Measurements from ENCODE around the gene SLC11A1. TPM values are rescaled to one million over a fixed set of nuclear protein-coding genes. Genes with fewer than 3 reads are reported as not detected.

The SLC11A1 gene
- total and polyA plus RNA-seq, 2 donors (not counting 1 experiment from before 2014, with no cell fraction given), result 6.5 to 65.3 TPM

DNA sequence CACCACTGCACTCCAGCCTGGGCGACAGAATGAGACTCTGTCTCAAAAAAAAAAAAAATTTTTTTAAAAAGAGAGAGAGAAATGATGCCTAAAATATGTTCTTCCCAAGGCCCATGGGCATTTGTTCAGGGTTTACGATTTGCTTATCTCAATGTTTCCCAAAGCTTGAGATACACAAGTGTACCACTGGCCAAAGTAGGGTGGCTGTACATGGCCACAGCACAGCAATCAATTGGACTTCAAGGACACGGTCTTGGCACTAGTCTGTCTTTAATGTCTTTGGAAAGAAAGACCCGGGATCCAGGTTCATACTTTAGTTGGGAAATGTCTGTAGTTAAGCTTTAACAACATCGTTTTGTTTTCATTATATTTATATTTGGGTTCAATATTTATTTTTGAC, 34.9 kb upstream of the SLC11A1 start:
- ChIA-PET CTCF (interaction anchor here (2.5 kb wide), 1 partner anchor 10 kb away, joined by 8 read pairs; the partner anchor contains the start of gene CATIP), POLR2A (no interaction called here)
- TF ChIP-seq, protein P1, sequence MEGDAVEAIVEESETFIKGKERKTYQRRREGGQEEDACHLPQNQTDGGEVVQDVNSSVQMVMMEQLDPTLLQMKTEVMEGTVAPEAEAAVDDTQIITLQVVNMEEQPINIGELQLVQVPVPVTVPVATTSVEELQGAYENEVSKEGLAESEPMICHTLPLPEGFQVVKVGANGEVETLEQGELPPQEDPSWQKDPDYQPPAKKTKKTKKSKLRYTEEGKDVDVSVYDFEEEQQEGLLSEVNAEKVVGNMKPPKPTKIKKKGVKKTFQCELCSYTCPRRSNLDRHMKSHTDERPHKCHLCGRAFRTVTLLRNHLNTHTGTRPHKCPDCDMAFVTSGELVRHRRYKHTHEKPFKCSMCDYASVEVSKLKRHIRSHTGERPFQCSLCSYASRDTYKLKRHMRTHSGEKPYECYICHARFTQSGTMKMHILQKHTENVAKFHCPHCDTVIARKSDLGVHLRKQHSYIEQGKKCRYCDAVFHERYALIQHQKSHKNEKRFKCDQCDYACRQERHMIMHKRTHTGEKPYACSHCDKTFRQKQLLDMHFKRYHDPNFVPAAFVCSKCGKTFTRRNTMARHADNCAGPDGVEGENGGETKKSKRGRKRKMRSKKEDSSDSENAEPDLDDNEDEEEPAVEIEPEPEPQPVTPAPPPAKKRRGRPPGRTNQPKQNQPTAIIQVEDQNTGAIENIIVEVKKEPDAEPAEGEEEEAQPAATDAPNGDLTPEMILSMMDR (IDR thresholded peaks at IDR 0.05), result no peak
- no peak for TF ChIP-seq EZH2 (IDR thresholded peaks at IDR 0.05; ENCODE audit: borderline replicate concordance, insufficient read depth, low read depth, low read length, poor library complexity, severe bottlenecking)
- no peaks in the 10 kb centered on the region for H3K4me1 Mint-ChIP-seq
- no peaks in the 10 kb centered on the region for H3K79me2 ChIP-seq (ENCODE audit: control insufficient read depth, insufficient read depth, low read length)
- no peaks in the 10 kb centered on the region for H3K36me3 ChIP-seq (replicated peaks in 1 of 2; ENCODE audit: control extremely low read depth in 1 of 2, control insufficient read depth in 1 of 2, extremely low read depth in 1 of 2, insufficient read depth in 2 of 2, low read length in 1 of 2)
- no peak overlapping the region for H3K4me3 ChIP-seq (ENCODE audit: control extremely low read depth in 1 of 5, extremely low read depth in 1 of 5, insufficient read depth in 1 of 5, low read depth in 2 of 5, low read length in 4 of 5)
- no peak overlapping the region for H3K27ac Mint-ChIP-seq
- no peak overlapping the region for H3K27ac ChIP-seq (ENCODE audit: low read length in 2 of 2)
- H4K20me1 ChIP-seq (ENCODE audit: control insufficient read depth, insufficient read depth, low read length, poor library complexity, severe bottlenecking), result no peaks in the 10 kb centered on the region
- peaks cover 0 to 16% (median 12%) of the 10 kb centered on the region in 3 donors for H3K9me3 ChIP-seq (ENCODE audit: control extremely low read depth in 1 of 3, control insufficient read depth in 2 of 3, insufficient read depth in 1 of 3, low read length in 2 of 3)
- ATAC-seq (ENCODE audit: low read depth), result no peak
- H3K27me3 ChIP-seq (replicated peaks in 1 of 4; ENCODE audit: control extremely low read depth in 1 of 4, control insufficient read depth in 3 of 4, insufficient read depth in 4 of 4, low read length in 3 of 4), result no peaks in the 10 kb centered on the region
- peaks cover 4% of the 10 kb centered on the region for H3K9me3 Mint-ChIP-seq (ENCODE audit: insufficient read depth)
- H2AFZ ChIP-seq (ENCODE audit: insufficient read depth, low read depth, low read length, poor library complexity, severe bottlenecking), result no peak overlapping the region
- no peak overlapping the region for H3K4me3 Mint-ChIP-seq
- DNase-seq, result no peak
- 100% methylated on average over 1 of the region's 5 CpGs for WGBS (ENCODE audit: insufficient coverage)
- intact Hi-C loops (cut with micrococcal nuclease), result no loop called here
- no peaks in the 10 kb centered on the region for H3K4me1 ChIP-seq (ENCODE audit: control insufficient read depth in 2 of 2, insufficient read depth in 2 of 2, low read length in 2 of 2)
- no peak overlapping the region for H3K4me2 ChIP-seq (replicated peaks; ENCODE audit: low read depth, low read length, poor library complexity, severe bottlenecking)
- no peak overlapping the region for H3K9ac ChIP-seq (ENCODE audit: low read length)
- no peaks in the 10 kb centered on the region for H3K27me3 Mint-ChIP-seq

DNA sequence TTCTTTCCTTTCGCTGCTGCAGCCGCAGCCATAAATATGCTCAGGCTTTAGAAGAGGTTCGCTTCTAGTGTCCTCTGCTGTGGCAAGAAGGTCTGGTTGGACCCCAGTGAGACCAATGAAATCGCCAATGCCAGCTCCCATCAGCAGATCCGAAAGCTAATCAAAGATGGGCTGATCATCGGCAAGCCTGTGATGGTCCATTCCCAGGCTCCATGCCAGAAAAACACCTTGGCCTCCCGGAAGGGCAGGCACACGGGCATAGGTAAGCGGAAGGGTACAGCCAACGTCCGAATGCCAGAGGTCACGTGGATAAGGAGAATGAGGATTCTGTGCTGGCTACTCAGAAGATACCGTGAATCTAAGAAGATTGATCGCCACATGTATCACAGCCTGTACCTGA, 28.0 kb upstream of the SLC11A1 start:
- H3K4me1 Mint-ChIP-seq, result peaks cover 4% of the 10 kb centered on the region
- no peak overlapping the region for H3K27ac Mint-ChIP-seq
- CTCF ChIA-PET, result interaction anchor here (0.9 to 7.1 kb wide), 4 partner anchors 18 to 81 kb away, joined by 5 to 139 read pairs (median 57); partner anchors contain the start of genes AAMP, PNKD and TMBIM1
- H3K4me3 Mint-ChIP-seq, result no peak overlapping the region
- DNase-seq, result no peak
- Histone ChIP-seq H3K27me3 (replicated peaks in 1 of 4; ENCODE audit: control extremely low read depth in 1 of 4, control insufficient read depth in 3 of 4, insufficient read depth in 4 of 4, low read length in 3 of 4) (no peaks in the 10 kb centered on the region), H2AFZ (ENCODE audit: insufficient read depth, low read depth, low read length, poor library complexity, severe bottlenecking) (no peak overlapping the region), H3K4me3 (ENCODE audit: control extremely low read depth in 1 of 5, extremely low read depth in 1 of 5, insufficient read depth in 1 of 5, low read depth in 2 of 5, low read length in 4 of 5) (no peak overlapping the region), H3K9ac (ENCODE audit: low read length) (no peak overlapping the region), H4K20me1 (ENCODE audit: control insufficient read depth, insufficient read depth, low read length, poor library complexity, severe bottlenecking) (no peaks in the 10 kb centered on the region), H3K4me1 (ENCODE audit: control insufficient read depth in 2 of 2, insufficient read depth in 2 of 2, low read length in 2 of 2) (peaks cover 0 to 7% of the 10 kb centered on the region in 2 donors), H3K79me2 (ENCODE audit: control insufficient read depth, insufficient read depth, low read length) (no peaks in the 10 kb centered on the region), H3K27ac (ENCODE audit: low read length in 2 of 2) (no peak overlapping the region), H3K36me3 (replicated peaks in 1 of 2; ENCODE audit: control extremely low read depth in 1 of 2, control insufficient read depth in 1 of 2, extremely low read depth in 1 of 2, insufficient read depth in 2 of 2, low read length in 1 of 2) (no peaks in the 10 kb centered on the region), H3K4me2 (replicated peaks; ENCODE audit: low read depth, low read length, poor library complexity, severe bottlenecking) (no peak overlapping the region), H3K9me3 (ENCODE audit: control extremely low read depth in 1 of 3, control insufficient read depth in 2 of 3, insufficient read depth in 1 of 3, low read length in 2 of 3) (peaks cover 0 to 17% (median 16%) of the 10 kb centered on the region in 3 donors)
- WGBS (ENCODE audit: insufficient coverage), result 99% methylated on average over 13 of the region's 14 CpGs
- no peaks in the 10 kb centered on the region for H3K27me3 Mint-ChIP-seq
- POLR2A ChIA-PET, result no interaction called here
- H3K9me3 Mint-ChIP-seq (ENCODE audit: insufficient read depth), result peaks cover 4% of the 10 kb centered on the region
- no peak for TF ChIP-seq EZH2 (IDR thresholded peaks at IDR 0.05; ENCODE audit: borderline replicate concordance, insufficient read depth, low read depth, low read length, poor library complexity, severe bottlenecking)
- TF ChIP-seq, protein P1 (IDR thresholded peaks at IDR 0.05), result no peak
- ATAC-seq (ENCODE audit: low read depth), result no peak
- intact Hi-C loops (cut with micrococcal nuclease), result no loop called here

All from B cell (primary cell).